Endodermal cell (in vitro differentiated cells): ENCODE data around the gene SYTL5. TPM values are rescaled to one million over a fixed set of nuclear protein-coding genes. Genes with fewer than 3 reads are reported as not detected.
A peak's percentile ranks its signal among the peaks of the same experiment; 100 is the strongest.

ENCODE experiments used
- DNase-seq: peaks from one replicate; pipeline ENCODE4 v3.0.0-alpha.2; 2017
- H3K27ac ChIP-seq: 2 replicates; pipeline ENCODE4 v1.5.1; 2013; ENCODE audit warnings: mild to moderate bottlenecking, low read depth, low read length, moderate library complexity
- H3K27me3 ChIP-seq: 2 replicates; pipeline ENCODE4 v1.6.1; 2013; ENCODE audit warnings: mild to moderate bottlenecking, low read length, moderate library complexity; ENCODE audit not compliant: insufficient read depth, control insufficient read depth, poor library complexity, severe bottlenecking
- H3K36me3 ChIP-seq: 2 replicates; pipeline ENCODE4 v1.7.0; 2013; ENCODE audit warnings: mild to moderate bottlenecking, low read length, moderate library complexity; ENCODE audit not compliant: control insufficient read depth, insufficient read depth
- H3K4me1 ChIP-seq: one replicate; pipeline ENCODE4 v1.7.0; 2013; ENCODE audit warnings: low read length; ENCODE audit not compliant: control insufficient read depth, insufficient read depth
- H3K4me3 ChIP-seq: 2 replicates; pipeline ENCODE4 v1.5.1; 2013; ENCODE audit warnings: mild to moderate bottlenecking, low read length, moderate library complexity
- H3K9ac ChIP-seq: 2 replicates; pipeline ENCODE4 v1.6.1; 2013; ENCODE audit warnings: mild to moderate bottlenecking, low read length, moderate library complexity; ENCODE audit not compliant: poor library complexity, severe bottlenecking; ENCODE audit errors: extremely low read depth
- H3K9me3 ChIP-seq: 2 replicates; pipeline ENCODE4 v1.6.1; 2013; ENCODE audit warnings: mild to moderate bottlenecking, low read length, moderate library complexity; ENCODE audit not compliant: control insufficient read depth
- H3K27ac Mint-ChIP-seq: 2 replicates; pipeline ENCODE4 v1.8.0; 2020; ENCODE audit warnings: mixed read lengths
- H3K27me3 Mint-ChIP-seq: 2 replicates; pipeline ENCODE4 v1.8.0; 2021; ENCODE audit warnings: mild to moderate bottlenecking, mixed read lengths; ENCODE audit not compliant: insufficient read depth
- H3K36me3 Mint-ChIP-seq: 2 replicates; pipeline ENCODE4 v1.8.0; 2020; ENCODE audit warnings: low read depth, mixed read lengths
- H3K4me1 Mint-ChIP-seq: 2 replicates; pipeline ENCODE4 v1.8.0; 2020; ENCODE audit warnings: mixed read lengths
- H3K4me3 Mint-ChIP-seq: 2 replicates; pipeline ENCODE4 v1.8.0; 2020; ENCODE audit warnings: mild to moderate bottlenecking, moderate library complexity, mixed read lengths
- H3K9me3 Mint-ChIP-seq: 2 replicates; pipeline ENCODE4 v1.8.0; 2020; ENCODE audit warnings: mild to moderate bottlenecking, mixed read lengths
- WGBS, 2 experiments: methylation state at CpG; one replicate each; pipeline versions ENCODE4 v1.1.5 to v1.1.7; 2013; ENCODE audit warnings: missing lambda C conversion rate in 2 of 2, mixed read lengths in 1 of 2; ENCODE audit not compliant: insufficient coverage in 1 of 2, insufficient read length in 1 of 2; 5-methylcytosine and 5-hydroxymethylcytosine counted together
- total RNA-seq, 2 donors: library from RNA; stranded (reverse); fragmentation: NEBNext Ultra II Directional in 1 of 2; extraction: Animal tissue kit (Norgen Biotek cat#: 25700) in 1 of 2; gene quantifications; 2 replicates in 1 of 2; 3 replicates in 1 of 2; pipeline ENCODE4 v1.2.1, GENCODE V29; 2021
- TF ChIP-seq, protein P1 (sequence below): fragments of 200-600 bp; sonication (generic); conservative IDR thresholded peaks from 2 replicates; pipeline ENCODE4 v1.5.0; 2021; ENCODE audit warnings: antibody characterized with exemption, mild to moderate bottlenecking

SYTL5 gene
- total RNA-seq, 2 donors from 2014 or later = 8.1 to 8.6 TPM

DNA sequence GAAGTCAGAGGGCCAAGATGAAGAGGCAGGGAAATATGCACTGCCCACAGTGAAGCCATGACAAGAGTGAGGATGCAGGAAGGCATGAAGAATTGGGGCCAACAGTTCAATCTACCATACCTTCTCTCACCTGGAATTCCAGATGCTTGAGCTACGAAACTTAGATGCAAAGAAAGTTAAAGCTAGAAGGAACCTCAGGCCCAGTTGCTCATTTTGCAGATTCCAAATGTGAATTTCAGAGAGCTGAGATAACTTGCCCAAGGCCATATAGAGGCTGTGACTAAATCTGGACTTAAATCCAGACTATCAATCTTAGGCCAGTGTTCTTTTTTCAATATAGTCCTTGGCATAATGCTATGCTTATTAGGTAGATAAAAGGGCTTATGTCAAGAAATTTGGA lies 121.6 kb downstream of the SYTL5 start:
- Histone ChIP-seq H3K4me1 (no peaks in the 10 kb centered on the region), H3K27me3 (no peaks in the 10 kb centered on the region), H3K9me3 (no peaks in the 10 kb centered on the region), H3K27ac (no peak overlapping the region), H3K9ac (no peak overlapping the region), H3K4me3 (no peak overlapping the region), H3K36me3 (no peaks in the 10 kb centered on the region)
- H3K27ac Mint-ChIP-seq = no peak overlapping the region
- no peak for DNase-seq
- H3K27me3 Mint-ChIP-seq = no peaks in the 10 kb centered on the region
- 89 to 100% methylated on average over 1 of the region's 1 CpG for WGBS, 2 experiments
- no peaks in the 10 kb centered on the region for H3K36me3 Mint-ChIP-seq
- no peak overlapping the region for H3K4me3 Mint-ChIP-seq
- peaks cover 31% of the 10 kb centered on the region for H3K9me3 Mint-ChIP-seq
- TF ChIP-seq, protein P1, sequence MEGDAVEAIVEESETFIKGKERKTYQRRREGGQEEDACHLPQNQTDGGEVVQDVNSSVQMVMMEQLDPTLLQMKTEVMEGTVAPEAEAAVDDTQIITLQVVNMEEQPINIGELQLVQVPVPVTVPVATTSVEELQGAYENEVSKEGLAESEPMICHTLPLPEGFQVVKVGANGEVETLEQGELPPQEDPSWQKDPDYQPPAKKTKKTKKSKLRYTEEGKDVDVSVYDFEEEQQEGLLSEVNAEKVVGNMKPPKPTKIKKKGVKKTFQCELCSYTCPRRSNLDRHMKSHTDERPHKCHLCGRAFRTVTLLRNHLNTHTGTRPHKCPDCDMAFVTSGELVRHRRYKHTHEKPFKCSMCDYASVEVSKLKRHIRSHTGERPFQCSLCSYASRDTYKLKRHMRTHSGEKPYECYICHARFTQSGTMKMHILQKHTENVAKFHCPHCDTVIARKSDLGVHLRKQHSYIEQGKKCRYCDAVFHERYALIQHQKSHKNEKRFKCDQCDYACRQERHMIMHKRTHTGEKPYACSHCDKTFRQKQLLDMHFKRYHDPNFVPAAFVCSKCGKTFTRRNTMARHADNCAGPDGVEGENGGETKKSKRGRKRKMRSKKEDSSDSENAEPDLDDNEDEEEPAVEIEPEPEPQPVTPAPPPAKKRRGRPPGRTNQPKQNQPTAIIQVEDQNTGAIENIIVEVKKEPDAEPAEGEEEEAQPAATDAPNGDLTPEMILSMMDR = no peak
- no peaks in the 10 kb centered on the region for H3K4me1 Mint-ChIP-seq

DNA sequence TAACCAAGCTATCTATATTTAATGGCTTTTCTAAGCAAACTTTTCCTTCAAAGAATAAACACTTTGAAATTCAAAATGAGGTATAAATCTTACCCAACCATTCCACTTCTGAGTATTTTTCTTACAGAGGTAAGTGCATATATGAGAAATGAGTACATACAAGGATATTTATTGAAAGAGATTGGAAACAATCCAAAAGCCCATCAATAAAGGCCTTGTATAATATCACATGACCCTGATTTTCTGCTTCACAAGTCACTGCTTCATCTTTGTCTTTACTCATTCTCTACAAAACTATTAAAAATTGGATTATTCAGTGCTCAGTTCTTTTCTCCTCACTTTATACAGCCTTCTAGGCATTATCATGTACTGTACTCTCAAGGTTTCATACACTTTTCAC lies 123.0 kb downstream of the SYTL5 start:
- H3K27me3 Mint-ChIP-seq = no peaks in the 10 kb centered on the region
- no peak overlapping the region for H3K27ac Mint-ChIP-seq
- Histone ChIP-seq H3K9ac (no peak overlapping the region), H3K36me3 (no peaks in the 10 kb centered on the region), H3K4me3 (no peak overlapping the region), H3K9me3 (no peaks in the 10 kb centered on the region), H3K27ac (no peak overlapping the region), H3K4me1 (no peaks in the 10 kb centered on the region), H3K27me3 (no peaks in the 10 kb centered on the region)
- H3K4me1 Mint-ChIP-seq = no peaks in the 10 kb centered on the region
- no peaks in the 10 kb centered on the region for H3K36me3 Mint-ChIP-seq
- no peak for DNase-seq
- TF ChIP-seq, protein P1 = no peak
- H3K9me3 Mint-ChIP-seq = peaks cover 31% of the 10 kb centered on the region
- no peak overlapping the region for H3K4me3 Mint-ChIP-seq

- H3K27me3 ChIP-seq = no peaks in the 10 kb centered on the region
- H3K36me3 ChIP-seq = no peaks in the 10 kb centered on the region
- Mint-ChIP-seq H3K27ac (no peak overlapping the region), H3K9me3 (peaks cover 31% of the 10 kb centered on the region), H3K4me1 (peaks cover 12% of the 10 kb centered on the region), H3K4me3 (no peak overlapping the region), H3K27me3 (no peaks in the 10 kb centered on the region), H3K36me3 (no peaks in the 10 kb centered on the region)
- no peaks in the 10 kb centered on the region for H3K9me3 ChIP-seq
- WGBS, 2 experiments = 60% methylated on average over 1 of the region's 2 CpGs; no CpG with 5 or more reads in 1 of the 2 experiments
- TF ChIP-seq, protein P1 = peak; percentile 25
- no peak overlapping the region for H3K27ac ChIP-seq
- no peak overlapping the region for H3K4me3 ChIP-seq
- no peak overlapping the region for H3K9ac ChIP-seq
- peaks cover 7% of the 10 kb centered on the region for H3K4me1 ChIP-seq
- DNase-seq = peak; percentile 53
Observed at GRCh38 chrX:38138157-38138891, 132.0 kb downstream of the SYTL5 start.
